Ascending aorta (tissue), 2 donors: ENCODE results near the gene IRGM. TPM values are rescaled to one million over a fixed set of nuclear protein-coding genes. Genes with fewer than 3 reads are reported as not detected.
"Not testable (repeated sequence)": the region's sequence is repeated elsewhere in the genome, so short reads cannot be mapped to it uniquely, and the experiment has no call there.

Source experiments
- DNase-seq, 2 donors: peaks; one replicate each; pipeline ENCODE4 v3.0.0-alpha.2; 2019; ENCODE audit warnings: low spot score in 2 of 2
- H3K27ac ChIP-seq, 2 donors: fragments of 200-600 bp; sonication (generic); one replicate each; pipeline ENCODE4 v1.5.1; 2016 to 2017; ENCODE audit warnings: mild to moderate bottlenecking in 1 of 2
- H3K27me3 ChIP-seq: fragments of 200-600 bp; sonication (generic); one replicate; pipeline ENCODE4 v1.5.1; 2017
- H3K36me3 ChIP-seq, 2 donors: fragments of 200-600 bp; sonication (generic); one replicate each; pipeline ENCODE4 v1.5.1; 2016
- H3K4me1 ChIP-seq, 2 donors: fragments of 200-600 bp; sonication (generic); one replicate each; pipeline ENCODE4 v1.5.1; 2016 to 2017; ENCODE audit warnings: mild to moderate bottlenecking in 1 of 2
- H3K4me3 ChIP-seq, 2 donors: fragments of 200-600 bp; sonication (generic); one replicate each; pipeline ENCODE4 v1.5.1; 2016 to 2017; ENCODE audit warnings: mild to moderate bottlenecking in 1 of 2
- H3K9me3 ChIP-seq, 2 donors: fragments of 200-600 bp; sonication (generic); one replicate each; pipeline ENCODE4 v1.5.1; 2016
- CTCF ChIP-seq, 3 experiments: fragments of 200-600 bp in 2 of 3; fragments of 450-650 bp in 1 of 3; sonication (generic) in 2 of 3; IDR thresholded peaks; one replicate each; pipeline ENCODE4 v1.5.1; 2016 to 2019; ENCODE audit warnings: antibody characterized with exemption in 3 of 3, mild to moderate bottlenecking in 1 of 3, moderate library complexity in 1 of 3
- intact Hi-C: fragments of 100-400 bp; cut with DNase I; formaldehyde crosslinking; loops from one replicate; pipeline ENCODE4 v1.15.1; 2023
- total RNA-seq: library from RNA; depleted of rRNA; stranded (reverse); fragments of >200 nt; gene quantifications from one replicate; pipeline ENCODE4 v1.1.0, GENCODE V29; 2016

IRGM gene
- total RNA-seq, 1 donor from 2014 or later = not detected

GRCh38 chr5:150846654-150847333 lies 473 bp downstream of the IRGM start:
- Histone ChIP-seq H3K27ac (no peak overlapping the region), H3K27me3 (no peaks in the 10 kb centered on the region), H3K36me3 (no peaks in the 10 kb centered on the region), H3K4me1 (no peaks in the 10 kb centered on the region), H3K4me3 (peak overlapping the region in 1 of 2 donors; percentile 21), H3K9me3 (no peaks in the 10 kb centered on the region)
- TF ChIP-seq CTCF (IDR thresholded peaks at IDR 0.05) = peak; percentile 47 to 81 (median 70)
- intact Hi-C loops = loop anchor here (1.0 to 10.0 kb wide), 3 partner anchors 45 to 285 kb away; partner anchors contain the start of gene RBM22
- peak; percentile 18 to 64 for DNase-seq

GRCh38 chr5:150847334-150847695 lies 994 bp downstream of the IRGM start:
- DNase-seq = no peak
- intact Hi-C loops = loop anchor here (1.0 to 10.0 kb wide), 3 partner anchors 46 to 286 kb away; partner anchors contain the start of gene RBM22
- TF ChIP-seq CTCF (IDR thresholded peaks at IDR 0.05) = no peak
- H3K4me1 ChIP-seq = no peaks in the 10 kb centered on the region
- no peaks in the 10 kb centered on the region for H3K9me3 ChIP-seq
- H3K4me3 ChIP-seq = no peak overlapping the region
- no peak overlapping the region for H3K27ac ChIP-seq
- no peaks in the 10 kb centered on the region for H3K36me3 ChIP-seq
- H3K27me3 ChIP-seq = no peaks in the 10 kb centered on the region

- DNase-seq = no peak
- intact Hi-C loops = loop anchor here (10.0 kb wide), 1 partner anchor 143 kb away; the partner anchor contains the start of gene RBM22
- Histone ChIP-seq H3K27me3 (no peaks in the 10 kb centered on the region), H3K27ac (no peak overlapping the region), H3K4me3 (no peak overlapping the region), H3K4me1 (no peaks in the 10 kb centered on the region), H3K36me3 (no peaks in the 10 kb centered on the region), H3K9me3 (no peaks in the 10 kb centered on the region)
- no peak for TF ChIP-seq CTCF (IDR thresholded peaks at IDR 0.05)
Observed at GRCh38 chr5:150848271-150848670, 1.9 kb downstream of the IRGM start.

GRCh38 chr5:150851039-150851438 lies 4.7 kb downstream of the IRGM start:
- no peaks in the 10 kb centered on the region for H3K9me3 ChIP-seq
- H3K27me3 ChIP-seq = no peaks in the 10 kb centered on the region
- intact Hi-C loops = no loop called here
- no peaks in the 10 kb centered on the region for H3K36me3 ChIP-seq
- H3K4me3 ChIP-seq = no peak overlapping the region
- H3K27ac ChIP-seq = no peak overlapping the region
- DNase-seq = no peak
- TF ChIP-seq CTCF (IDR thresholded peaks at IDR 0.05) = no peak
- no peaks in the 10 kb centered on the region for H3K4me1 ChIP-seq

- Histone ChIP-seq H3K27me3 (no peaks in the 10 kb centered on the region), H3K36me3 (no peaks in the 10 kb centered on the region), H3K27ac (no peak overlapping the region), H3K9me3 (no peaks in the 10 kb centered on the region), H3K4me3 (no peak overlapping the region), H3K4me1 (no peaks in the 10 kb centered on the region)
- intact Hi-C loops = no loop called here
- no peak for TF ChIP-seq CTCF (IDR thresholded peaks at IDR 0.05)
- DNase-seq = no peak
Observed at GRCh38 chr5:150853561-150853960, 7.2 kb downstream of the IRGM start.

GRCh38 chr5:150856700-150857099 lies 10.4 kb downstream of the IRGM start:
- H3K9me3 ChIP-seq, intact Hi-C loops, H3K4me1 ChIP-seq, H3K4me3 ChIP-seq, H3K36me3 ChIP-seq, H3K27me3 ChIP-seq, H3K27ac ChIP-seq, DNase-seq: not testable (repeated sequence)
